Measurements from ENCODE around the gene NRXN3.
"Not testable (repeated sequence)": the region's sequence is repeated elsewhere in the genome, so short reads cannot be mapped to it uniquely, and the experiment has no call there.

NRXN3 gene

GRCh38 chr14:78997811-78998210 lies 827.6 kb downstream of the NRXN3 start:
- DNase-seq (ENCODE audit: low read depth): peak; percentile 30
- TF ChIP-seq CTCF (conservative IDR thresholded peaks at IDR 0.05; ENCODE audit: low read depth, low read length): no peak
- no peak overlapping the region for H3K4me3 ChIP-seq (ENCODE audit: low read length)

GRCh38 chr14:79009286-79009685 lies 839.1 kb downstream of the NRXN3 start:
- TF ChIP-seq CTCF (conservative IDR thresholded peaks at IDR 0.05; ENCODE audit: low read depth, low read length): no peak
- H3K4me3 ChIP-seq (ENCODE audit: low read length): no peak overlapping the region
- DNase-seq (ENCODE audit: low read depth): no peak

GRCh38 chr14:79011091-79011919 lies 841.1 kb downstream of the NRXN3 start:
- TF ChIP-seq CTCF (conservative IDR thresholded peaks at IDR 0.05; ENCODE audit: low read depth, low read length): peak; percentile 40
- DNase-seq (ENCODE audit: low read depth): no peak
- no peak overlapping the region for H3K4me3 ChIP-seq (ENCODE audit: low read length)

DNA sequence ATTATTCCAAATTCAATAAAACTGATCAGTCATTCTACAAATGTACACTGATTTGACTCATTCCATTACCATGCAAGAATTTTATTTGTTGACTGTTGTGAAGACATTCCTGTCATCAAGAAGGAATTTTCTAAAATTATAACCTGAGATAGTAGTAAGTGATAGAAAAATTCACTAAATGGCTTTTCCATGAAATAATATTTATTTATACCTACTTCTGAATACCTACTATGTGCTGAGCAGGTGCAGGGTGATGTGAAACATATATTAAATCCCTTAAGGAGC lies 841.7 kb downstream of the NRXN3 start:
- TF ChIP-seq CTCF (conservative IDR thresholded peaks at IDR 0.05; ENCODE audit: low read depth, low read length): no peak
- DNase-seq (ENCODE audit: low read depth): no peak
- no peak overlapping the region for H3K4me3 ChIP-seq (ENCODE audit: low read length)

DNA sequence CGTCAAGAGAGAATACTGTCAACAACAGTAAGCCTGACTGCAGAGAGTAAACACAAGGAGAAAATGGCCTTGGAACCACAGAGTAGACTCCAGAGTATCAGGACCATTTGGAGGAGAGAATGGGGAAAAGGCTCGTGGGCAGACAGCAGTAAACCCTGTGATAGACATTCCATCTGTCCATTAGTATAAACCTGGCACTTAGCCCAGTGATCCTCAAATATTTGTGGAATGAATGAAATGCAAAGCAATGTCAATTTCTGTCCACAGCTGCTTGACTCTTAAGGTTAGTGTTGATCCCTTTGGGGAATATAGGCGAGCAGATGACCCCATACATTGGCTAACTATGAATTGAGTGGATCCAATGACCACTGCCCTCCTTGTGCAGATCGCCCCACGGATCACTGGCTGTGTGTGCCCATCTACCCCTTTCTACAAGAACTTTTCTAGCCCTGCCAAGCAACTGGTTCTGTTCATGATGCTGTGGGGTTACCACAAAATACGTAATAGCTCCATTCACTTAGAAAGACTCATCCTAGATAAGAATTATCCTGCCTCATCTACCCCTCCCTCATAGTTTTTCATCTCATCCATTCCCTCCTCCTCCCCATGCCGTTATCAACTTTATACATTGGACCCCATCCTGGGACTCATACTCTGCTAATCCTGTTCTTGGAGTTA lies 846.8 kb downstream of the NRXN3 start:
- H3K4me3 ChIP-seq (ENCODE audit: low read length): no peak overlapping the region
- peak; percentile 58 for DNase-seq (ENCODE audit: low read depth)
- no peak for TF ChIP-seq CTCF (conservative IDR thresholded peaks at IDR 0.05; ENCODE audit: low read depth, low read length)

DNA sequence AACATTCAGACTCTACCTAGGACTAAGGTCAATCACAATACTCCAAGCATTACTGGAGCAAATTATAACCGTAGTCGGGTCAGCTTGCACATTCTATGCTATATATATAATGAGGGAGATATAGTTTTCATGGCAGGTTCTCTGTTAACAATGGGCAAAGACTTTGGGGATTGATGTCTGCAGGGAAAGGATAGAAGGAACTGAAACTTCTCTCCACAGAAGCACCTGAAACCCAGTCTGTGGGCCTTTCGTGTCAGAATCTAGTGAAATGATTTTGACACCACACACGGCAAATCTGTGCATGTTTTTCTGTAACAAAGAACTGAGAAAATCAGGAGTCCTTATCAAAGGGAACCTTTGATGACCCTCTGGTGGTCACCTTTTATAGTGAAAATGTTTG lies 847.4 kb downstream of the NRXN3 start:
- TF ChIP-seq CTCF (conservative IDR thresholded peaks at IDR 0.05; ENCODE audit: low read depth, low read length): no peak
- DNase-seq (ENCODE audit: low read depth): no peak

DNA sequence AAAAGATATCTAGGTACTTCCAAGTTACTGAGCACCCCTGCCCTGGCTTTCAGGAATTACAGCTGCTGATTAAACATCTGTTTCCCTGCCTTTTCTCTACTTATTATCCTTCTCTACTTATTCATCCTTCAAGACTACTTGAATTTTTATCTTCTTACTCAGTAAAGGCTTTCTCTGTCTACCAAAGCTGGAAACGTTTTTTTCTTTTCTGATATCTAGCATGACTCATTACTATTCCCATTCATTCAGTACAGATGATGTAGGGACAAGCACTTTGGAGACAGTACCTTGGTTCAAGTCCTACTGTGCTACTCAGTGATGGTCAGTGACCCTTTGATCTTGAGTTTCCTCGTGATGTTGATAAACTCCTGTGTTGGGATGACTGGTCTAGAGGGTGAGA lies 848.7 kb downstream of the NRXN3 start:
- DNase-seq (ENCODE audit: low read depth): no peak
- no peak overlapping the region for H3K4me3 ChIP-seq (ENCODE audit: low read length)
- no peak for TF ChIP-seq CTCF (conservative IDR thresholded peaks at IDR 0.05; ENCODE audit: low read depth, low read length)

More for the DNA sequence above, 847.4 kb downstream of the NRXN3 start:
- H3K4me3 ChIP-seq (ENCODE audit: low read length): no peak overlapping the region

- not testable (repeated sequence) for DNase-seq (ENCODE audit: low read depth); H3K4me3 ChIP-seq (ENCODE audit: low read length)
Observed at GRCh38 chr14:79019898-79020297, 849.7 kb downstream of the NRXN3 start.
